Esophagus muscularis mucosa (tissue), 3 donors: Measurements from ENCODE around the gene C22orf42.

Source experiments
- POLR2A ChIP-seq: fragments of 450-650 bp; IDR thresholded peaks from one replicate; pipeline ENCODE4 v1.6.1; 2017; ENCODE audit warnings: antibody characterized with exemption, moderate library complexity, mild to moderate bottlenecking, low read depth
- POLR2AphosphoS5 ChIP-seq, 2 donors: sonication (generic); formaldehyde crosslinking; IDR thresholded peaks; one replicate each; pipeline ENCODE4 v1.6.1; 2017; ENCODE audit warnings: antibody characterized with exemption in 2 of 2
- TF ChIP-seq, protein P1 (sequence below), 3 experiments: fragments of 200-600 bp in 2 of 3; fragments of 450-650 bp in 1 of 3; sonication (generic) in 2 of 3; IDR thresholded peaks; one replicate each; pipeline ENCODE4 v1.5.1; 2017 to 2019; ENCODE audit warnings: antibody characterized with exemption in 3 of 3, mild to moderate bottlenecking in 2 of 3, moderate library complexity in 1 of 3

DNA sequence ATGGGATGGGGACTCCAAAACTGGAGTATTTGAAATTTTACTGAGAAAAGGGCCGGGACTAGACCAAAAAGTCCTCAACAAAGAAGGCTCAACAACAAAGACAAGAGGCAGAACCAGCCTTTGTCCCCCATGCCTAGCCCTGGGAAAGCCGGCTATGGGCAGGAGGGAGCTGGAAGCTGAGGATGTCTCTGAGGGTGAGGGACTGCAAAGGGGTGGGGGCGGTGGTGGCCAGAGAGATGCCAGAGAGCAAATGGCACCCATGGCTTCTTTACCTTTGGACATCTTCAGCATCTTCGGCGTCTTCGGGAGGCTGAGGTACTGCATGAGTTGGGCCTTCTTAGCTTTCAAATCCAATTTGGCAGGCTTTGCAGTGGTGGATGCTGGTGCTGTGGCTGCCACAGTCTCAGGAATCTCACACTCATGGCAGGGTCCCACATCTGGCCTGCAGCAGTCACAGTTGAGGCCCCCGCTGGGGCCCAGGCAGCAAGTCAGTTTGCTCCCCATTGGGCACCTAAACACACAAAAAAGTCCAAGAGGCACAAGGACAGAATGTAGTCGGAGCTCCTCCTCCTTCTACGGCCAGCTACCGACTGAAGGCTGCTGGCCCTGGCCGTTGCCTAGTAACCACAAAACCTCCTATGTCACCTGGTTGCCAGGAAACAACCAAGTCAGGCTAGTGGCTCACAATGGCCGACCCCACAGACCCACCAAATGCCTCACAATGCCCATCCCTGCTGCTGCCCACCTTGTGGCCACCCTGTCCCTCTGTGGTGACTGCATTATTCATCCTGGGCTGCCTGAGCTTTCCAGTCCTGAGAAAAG, at the start of gene C22orf42:
- TF ChIP-seq POLR2AphosphoS5 (IDR thresholded peaks at IDR 0.05) (no peak), POLR2A (no peak)
- TF ChIP-seq, protein P1, sequence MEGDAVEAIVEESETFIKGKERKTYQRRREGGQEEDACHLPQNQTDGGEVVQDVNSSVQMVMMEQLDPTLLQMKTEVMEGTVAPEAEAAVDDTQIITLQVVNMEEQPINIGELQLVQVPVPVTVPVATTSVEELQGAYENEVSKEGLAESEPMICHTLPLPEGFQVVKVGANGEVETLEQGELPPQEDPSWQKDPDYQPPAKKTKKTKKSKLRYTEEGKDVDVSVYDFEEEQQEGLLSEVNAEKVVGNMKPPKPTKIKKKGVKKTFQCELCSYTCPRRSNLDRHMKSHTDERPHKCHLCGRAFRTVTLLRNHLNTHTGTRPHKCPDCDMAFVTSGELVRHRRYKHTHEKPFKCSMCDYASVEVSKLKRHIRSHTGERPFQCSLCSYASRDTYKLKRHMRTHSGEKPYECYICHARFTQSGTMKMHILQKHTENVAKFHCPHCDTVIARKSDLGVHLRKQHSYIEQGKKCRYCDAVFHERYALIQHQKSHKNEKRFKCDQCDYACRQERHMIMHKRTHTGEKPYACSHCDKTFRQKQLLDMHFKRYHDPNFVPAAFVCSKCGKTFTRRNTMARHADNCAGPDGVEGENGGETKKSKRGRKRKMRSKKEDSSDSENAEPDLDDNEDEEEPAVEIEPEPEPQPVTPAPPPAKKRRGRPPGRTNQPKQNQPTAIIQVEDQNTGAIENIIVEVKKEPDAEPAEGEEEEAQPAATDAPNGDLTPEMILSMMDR (IDR thresholded peaks at IDR 0.05): no peak
